Measurements from ENCODE around the gene OR2A12.
A peak's percentile ranks its signal among the peaks of the same experiment; 100 is the strongest.
"Not testable (repeated sequence)": the region's sequence is repeated elsewhere in the genome, so short reads cannot be mapped to it uniquely, and the experiment has no call there.

Gene OR2A12

GRCh38 chr7:144127714-144128334, 41.7 kb downstream of the OR2A12 start:
- peak; percentile 71 to 86 for DNase-seq

- DNase-seq: not testable (repeated sequence)
Measured at GRCh38 chr7:144129601-144130000, 43.5 kb downstream of the OR2A12 start.

- DNase-seq: no peak
Measured at GRCh38 chr7:144130730-144131129, 44.7 kb downstream of the OR2A12 start.

- DNase-seq: no peak
Measured at GRCh38 chr7:144132262-144132661, 46.2 kb downstream of the OR2A12 start.

GRCh38 chr7:144133307-144133706, 47.2 kb downstream of the OR2A12 start:
- DNase-seq: no peak

GRCh38 chr7:144134116-144134515, 48.0 kb downstream of the OR2A12 start:
- no peak for DNase-seq

- DNase-seq: no peak
Measured at GRCh38 chr7:144137501-144137900, 51.4 kb downstream of the OR2A12 start.

- no peak for DNase-seq
Measured at GRCh38 chr7:144142187-144142586, 56.1 kb downstream of the OR2A12 start.

GRCh38 chr7:144144426-144144825, 58.3 kb downstream of the OR2A12 start:
- DNase-seq: no peak

GRCh38 chr7:144148224-144148827, 62.2 kb downstream of the OR2A12 start:
- DNase-seq: no peak

All from NCI-H524 (cell line).